BE2C (cell line): Measurements from ENCODE around the gene CDC14C.
"Not testable (repeated sequence)": the region's sequence is repeated elsewhere in the genome, so short reads cannot be mapped to it uniquely, and the experiment has no call there.

Source experiments
- DNase-seq: peaks from one replicate; pipeline ENCODE4 v3.0.0-alpha.2; 2020
- H3K27me3 ChIP-seq: fragments of 250-450 bp; sonication (Bioruptor Pico); 2 replicates; pipeline ENCODE4 v1.5.1; 2020; ENCODE audit warnings: mild to moderate bottlenecking
- H3K36me3 ChIP-seq: fragments of 250-450 bp; sonication (Bioruptor Pico); 2 replicates; pipeline ENCODE4 v1.5.1; 2020; ENCODE audit warnings: mild to moderate bottlenecking
- H3K4me1 ChIP-seq: fragments of 250-450 bp; sonication (Bioruptor Pico); 2 replicates; pipeline ENCODE4 v1.5.1; 2020
- H3K4me3 ChIP-seq: 2 replicates; pipeline ENCODE4 v1.5.1; 2011; ENCODE audit warnings: low read depth, low read length
- H3K9me3 ChIP-seq: fragments of 250-450 bp; sonication (Bioruptor Pico); 2 replicates; pipeline ENCODE4 v1.5.1; 2020
- CTCF ChIP-seq: IDR thresholded peaks from 2 replicates; pipeline ENCODE4 v1.5.1; 2012; ENCODE audit warnings: mild to moderate bottlenecking, low read depth, low read length

The CDC14C gene

GRCh38 chr7:48899932-48900331, 24.4 kb upstream of the CDC14C start:
- no peak for TF ChIP-seq CTCF
- no peaks in the 10 kb centered on the region for H3K4me1 ChIP-seq
- H3K4me3 ChIP-seq = no peak overlapping the region
- H3K36me3 ChIP-seq = no peaks in the 10 kb centered on the region
- DNase-seq = no peak
- H3K9me3 ChIP-seq = no peaks in the 10 kb centered on the region; the same call in 1 of the 2 replicates
- no peaks in the 10 kb centered on the region for H3K27me3 ChIP-seq

- Histone ChIP-seq H3K4me1 (no peaks in the 10 kb centered on the region), H3K27me3 (no peaks in the 10 kb centered on the region), H3K9me3 (no peaks in the 10 kb centered on the region; the same call in 1 of the 2 replicates), H3K36me3 (no peaks in the 10 kb centered on the region), H3K4me3 (no peak overlapping the region)
- TF ChIP-seq CTCF = no peak
- no peak for DNase-seq
Observed at GRCh38 chr7:48901966-48902365, 22.4 kb upstream of the CDC14C start.

GRCh38 chr7:48904975-48905374, 19.4 kb upstream of the CDC14C start:
- Histone ChIP-seq H3K9me3 (no peaks in the 10 kb centered on the region), H3K27me3 (no peaks in the 10 kb centered on the region), H3K36me3 (no peaks in the 10 kb centered on the region), H3K4me1 (no peaks in the 10 kb centered on the region), H3K4me3 (no peak overlapping the region)
- no peak for DNase-seq
- TF ChIP-seq CTCF = no peak

- H3K9me3 ChIP-seq, H3K4me1 ChIP-seq, DNase-seq, H3K27me3 ChIP-seq, H3K4me3 ChIP-seq, H3K36me3 ChIP-seq: not testable (repeated sequence)
Observed at GRCh38 chr7:48905686-48906085, 18.7 kb upstream of the CDC14C start.

GRCh38 chr7:48909887-48910286, 14.5 kb upstream of the CDC14C start:
- H3K27me3 ChIP-seq, H3K36me3 ChIP-seq, DNase-seq, H3K4me1 ChIP-seq, H3K9me3 ChIP-seq, H3K4me3 ChIP-seq: not testable (repeated sequence)

- Histone ChIP-seq H3K4me1 (no peaks in the 10 kb centered on the region), H3K4me3 (no peak overlapping the region), H3K36me3 (no peaks in the 10 kb centered on the region), H3K9me3 (no peaks in the 10 kb centered on the region), H3K27me3 (no peaks in the 10 kb centered on the region)
- no peak for DNase-seq
- no peak for TF ChIP-seq CTCF
Observed at GRCh38 chr7:48931481-48931880, 7.1 kb downstream of the CDC14C start.

GRCh38 chr7:48932126-48932910, 8.0 kb downstream of the CDC14C start:
- no peaks in the 10 kb centered on the region for H3K4me1 ChIP-seq

More at GRCh38 chr7:48932126-48932910, 8.0 kb downstream of the CDC14C start:
- TF ChIP-seq CTCF = no peak
- H3K27me3 ChIP-seq = no peaks in the 10 kb centered on the region
- no peaks in the 10 kb centered on the region for H3K36me3 ChIP-seq
- H3K9me3 ChIP-seq = no peaks in the 10 kb centered on the region
- no peak overlapping the region for H3K4me3 ChIP-seq
- DNase-seq = no peak
